Measurements from ENCODE around the gene BPIFB6. TPM values are rescaled to one million over a fixed set of nuclear protein-coding genes. Genes with fewer than 3 reads are reported as not detected.

The BPIFB6 gene
- polyA plus RNA-seq, 2 of the 4 experiments (the other 2 are of a cell fraction), result not detected

GRCh38 chr20:33075281-33075680, 43.8 kb downstream of the BPIFB6 start:
- Histone ChIP-seq H3K27ac (no peak overlapping the region), H3K4me3 (no peak overlapping the region), H3K4me2 (no peak overlapping the region), H3K4me1 (peaks cover 5% of the 10 kb centered on the region; the same call in 2 of the 3 replicates), H3K9me3 (no peaks in the 10 kb centered on the region)
- no peak for TF ChIP-seq RNF2 (IDR thresholded peaks at IDR 0.05; ENCODE audit: borderline replicate concordance, low read depth)
- TF ChIP-seq RAD21 (conservative IDR thresholded peaks at IDR 0.05 in 1 of 2, IDR thresholded peaks at IDR 0.05 in 1 of 2), result no peak
- no peak for TF ChIP-seq EHMT2 (IDR thresholded peaks at IDR 0.05; ENCODE audit: low read depth)
- TF ChIP-seq CHD4 (IDR thresholded peaks at IDR 0.05; ENCODE audit: borderline replicate concordance), result no peak
- no peak for TF ChIP-seq ZSCAN20 (CRISPR knock-in tag; IDR thresholded peaks at IDR 0.05)
- no peak for TF ChIP-seq FOXS1 (CRISPR knock-in tag; IDR thresholded peaks at IDR 0.05)
- TF ChIP-seq FOSB (CRISPR knock-in tag; IDR thresholded peaks at IDR 0.05), result no peak
- no peak for TF ChIP-seq KDM1A (IDR thresholded peaks at IDR 0.05; ENCODE audit: low read depth)
- TF ChIP-seq E2F6 (IDR thresholded peaks at IDR 0.05; ENCODE audit: borderline replicate concordance, low read depth), result no peak
- no peak for TF ChIP-seq ELK1 (IDR thresholded peaks at IDR 0.05; ENCODE audit: low read depth, low read length)
- TF ChIP-seq NR3C1 (IDR thresholded peaks at IDR 0.05), result no peak
- TF ChIP-seq USF2 (IDR thresholded peaks at IDR 0.05), result no peak
- 32% methylated on average over 6 of the region's 6 CpGs for WGBS (ENCODE audit: missing lambda C conversion rate)
- ATAC-seq (no peak), DNase-seq (ENCODE audit: low read depth in 1 of 2, low spot score in 1 of 2) (no peak), FAIRE-seq (no peak)
- POLR2A ChIA-PET, result no interaction called here
- CTCF ChIA-PET, result interaction anchor here (0.9 to 1.8 kb wide), 2 partner anchors 19 to 21 kb away, joined by 3 to 5 read pairs; no protein-coding TSS in a partner anchor

GRCh38 chr20:33076662-33077372, 45.4 kb downstream of the BPIFB6 start:
- no peak overlapping the region for H3K4me2 ChIP-seq
- TF ChIP-seq NR3C1 (IDR thresholded peaks at IDR 0.05) (no peak), FOSL2 (IDR thresholded peaks at IDR 0.05) (no peak), FOSL2 (CRISPR knock-in tag; IDR thresholded peaks at IDR 0.05) (peak; percentile 44; the same call in 1 of the 2 replicates)
- no peak for FAIRE-seq

GRCh38 chr20:33079259-33079658, 47.8 kb downstream of the BPIFB6 start, which contains the start of gene BPIFB4:
Gene BPIFB4, plus strand, starts transcription at chr20:33079643. Its CDS starts 1,884 bp downstream, at chr20:33081527.
- DNase-seq (ENCODE audit: low read depth in 1 of 2, low spot score in 1 of 2), result no peak
- no peak for ATAC-seq
- 20% methylated on average over 1 of the region's 2 CpGs for WGBS (ENCODE audit: missing lambda C conversion rate)
- no peak for FAIRE-seq
- Histone ChIP-seq H3K4me2 (no peak within 1 kb of the TSS), H3K9me3 (no peaks in the 10 kb centered on the region), H3K4me3 (no peak within 1 kb of the TSS), H3K4me1 (peaks cover 5% of the 10 kb centered on the region; the same call in 2 of the 3 replicates), H3K27ac (no peak within 1 kb of the TSS)
- no peak for TF ChIP-seq PHF8 (IDR thresholded peaks at IDR 0.05; ENCODE audit: borderline replicate concordance, low read depth)
- CTCF ChIA-PET, result no interaction called here
- POLR2A ChIA-PET, result no interaction called here

More at GRCh38 chr20:33076662-33077372, 45.4 kb downstream of the BPIFB6 start:
- H3K9me3 ChIP-seq, result no peaks in the 10 kb centered on the region
- no peak overlapping the region for H3K27ac ChIP-seq
- ATAC-seq, result peak in 1 of 2 experiments; percentile 61; a peak in 3 of 6 replicates
- 30% methylated on average over 6 of the region's 6 CpGs for WGBS (ENCODE audit: missing lambda C conversion rate)
- peaks cover 5% of the 10 kb centered on the region; the same call in 2 of the 3 replicates for H3K4me1 ChIP-seq
- DNase-seq (ENCODE audit: low read depth in 1 of 2, low spot score in 1 of 2), result peak in 1 of 2 experiments; percentile 39
- CTCF ChIA-PET, result interaction anchor here (1.0 to 1.4 kb wide), 4 partner anchors 10 to 196 kb away, joined by 3 to 4 read pairs (median 3); no protein-coding TSS in a partner anchor
- POLR2A ChIA-PET, result no interaction called here
- H3K4me3 ChIP-seq, result no peak overlapping the region

Measured in A549 (cell line).